ENCODE data around the gene MYD88.

The MYD88 gene

DNA sequence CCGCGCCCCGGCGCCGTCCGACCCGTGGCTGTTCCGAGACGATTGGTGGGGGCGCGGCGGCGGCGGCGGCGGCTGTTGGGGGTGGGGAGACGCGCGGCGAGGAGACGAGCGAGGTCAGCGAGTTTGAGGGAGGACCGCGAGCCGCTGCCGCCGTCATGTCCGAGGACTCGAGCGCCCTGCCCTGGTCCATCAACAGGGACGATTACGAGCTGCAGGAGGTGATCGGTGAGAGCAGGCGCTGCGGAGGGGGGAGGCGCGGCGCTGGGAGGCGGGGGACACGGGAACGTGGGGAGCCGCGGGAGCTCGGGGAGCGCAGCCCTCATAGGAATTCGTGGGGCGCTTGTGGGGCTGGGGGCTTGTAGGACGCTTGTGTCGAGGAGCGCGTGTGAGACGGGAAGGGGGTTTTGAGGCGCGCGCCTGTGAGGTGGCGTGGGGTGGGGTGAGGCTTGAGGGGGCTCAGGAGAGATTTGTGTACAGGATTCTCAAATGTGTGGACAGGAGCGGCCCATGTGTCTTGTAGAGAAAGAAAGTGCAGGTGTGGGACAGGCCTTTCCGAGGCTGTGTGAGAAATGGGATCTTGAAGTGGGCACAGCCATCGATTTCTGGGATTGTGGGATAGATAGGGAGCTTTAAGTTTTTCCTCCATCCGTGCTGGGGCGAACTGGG lies 27.4 kb downstream of the MYD88 start:
- DNase-seq (ENCODE audit: low read depth): no peak

DNA sequence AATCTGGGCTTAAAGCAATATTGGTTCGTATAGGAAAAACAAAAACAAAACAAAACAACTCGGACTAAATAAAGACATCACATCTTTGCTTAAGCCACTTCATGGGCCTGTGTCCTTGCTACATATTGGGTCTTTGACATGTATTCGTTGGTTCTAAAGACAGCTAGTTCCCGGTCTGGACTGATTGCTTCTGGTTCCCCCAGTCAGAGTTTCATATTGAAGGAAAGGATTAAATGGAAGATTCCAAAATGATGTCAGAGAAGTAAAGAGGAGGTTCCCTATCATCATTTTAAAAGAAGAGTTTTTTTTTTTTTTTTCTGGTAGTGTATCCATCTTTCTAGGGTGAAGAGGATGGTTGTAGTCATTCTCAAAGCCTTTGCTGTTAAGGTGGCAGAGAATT lies 29.1 kb downstream of the MYD88 start:
- DNase-seq (ENCODE audit: low read depth): no peak

DNA sequence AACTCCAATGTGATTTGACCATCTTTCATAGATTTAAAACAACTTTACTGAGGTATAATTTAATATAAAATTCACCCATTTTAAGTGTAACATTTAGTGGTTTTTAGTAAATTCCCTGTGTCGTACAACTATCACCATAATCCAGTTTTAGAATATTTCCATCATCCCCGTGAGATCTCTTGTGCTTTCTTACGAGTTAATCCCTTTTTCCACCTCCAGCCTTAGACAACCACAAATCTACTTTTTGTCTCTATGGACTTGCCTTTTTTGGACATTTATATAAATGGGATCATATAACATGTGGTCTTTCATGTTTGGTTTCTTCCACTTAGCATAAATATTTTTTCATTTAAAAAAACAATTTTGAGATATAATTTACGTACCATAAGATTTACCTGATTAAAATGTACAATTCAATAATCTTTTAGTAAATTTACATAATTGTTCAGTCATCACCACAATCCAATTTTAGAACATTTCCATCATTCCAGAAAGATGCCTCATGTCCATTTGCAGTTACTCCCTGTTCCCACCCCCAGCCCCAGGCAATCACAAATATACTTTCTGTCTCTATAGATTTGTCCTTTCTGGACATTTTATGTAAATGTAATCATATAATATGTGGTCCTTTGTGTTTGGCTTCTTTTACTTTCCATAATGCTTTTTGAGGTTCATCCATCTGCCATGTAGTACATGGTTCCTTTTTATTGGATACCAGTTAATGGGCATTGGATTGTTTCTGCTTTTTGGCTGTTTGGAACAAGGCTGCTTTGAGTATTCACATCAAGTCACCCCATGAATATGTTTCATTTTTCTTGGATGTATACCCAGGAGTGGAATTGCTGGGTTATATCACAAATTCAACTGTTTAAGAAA lies 29.9 kb downstream of the MYD88 start:
- DNase-seq (ENCODE audit: low read depth): peak; percentile 37

DNA sequence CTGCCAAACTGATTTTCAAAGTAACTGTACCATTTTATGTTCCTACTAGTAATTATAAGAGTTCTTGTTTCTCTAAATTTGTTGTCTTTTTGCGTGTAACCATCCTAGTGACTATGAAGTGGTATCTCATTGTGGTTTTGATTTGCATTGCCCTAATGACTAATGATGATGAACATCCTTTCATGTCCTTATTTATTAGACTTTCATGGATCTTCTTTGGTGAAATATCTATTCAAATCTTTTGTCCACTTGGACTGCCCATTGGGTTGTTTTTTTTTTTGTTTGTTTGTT lies 30.5 kb downstream of the MYD88 start:
- DNase-seq (ENCODE audit: low read depth): no peak

DNA sequence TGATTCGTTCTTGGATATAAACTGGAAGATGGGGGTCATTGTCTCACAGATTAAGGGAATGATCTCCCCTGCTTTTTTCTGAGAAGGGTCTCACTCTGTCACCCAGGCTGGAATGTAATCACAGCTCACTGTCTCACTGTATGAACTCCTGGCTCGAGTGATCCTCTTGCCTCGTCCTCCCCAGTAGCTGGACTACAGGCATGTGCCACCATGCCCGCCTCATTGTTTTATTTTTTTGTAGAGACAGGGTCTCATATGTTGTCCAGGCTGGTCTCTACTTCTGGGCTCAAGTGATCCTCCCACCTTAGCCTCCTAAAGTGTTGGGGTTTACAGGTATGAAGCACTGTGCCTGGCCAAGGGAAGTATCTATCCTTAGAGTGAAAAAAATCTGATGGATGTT lies 32.3 kb downstream of the MYD88 start:
- DNase-seq (ENCODE audit: low read depth): no peak

DNA sequence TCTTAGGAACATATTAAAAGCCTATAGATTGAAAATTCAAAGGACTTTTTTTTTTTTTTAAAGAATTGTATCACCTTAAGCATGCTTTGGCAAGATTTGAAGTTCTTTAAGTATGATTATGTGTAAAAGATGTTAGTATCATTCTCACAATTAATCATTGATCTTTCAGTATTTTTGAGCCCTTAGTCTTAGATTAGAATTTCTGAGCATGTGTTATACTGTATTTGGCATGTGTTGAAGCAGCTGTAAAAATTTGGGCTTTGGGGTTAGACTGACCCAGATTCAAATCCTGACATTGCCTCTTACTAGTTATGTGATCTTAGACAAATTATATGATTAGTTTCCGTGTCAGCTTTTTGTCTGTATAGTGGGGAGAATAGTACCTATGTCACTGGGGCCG lies 33.2 kb downstream of the MYD88 start:
- DNase-seq (ENCODE audit: low read depth): no peak

DNA sequence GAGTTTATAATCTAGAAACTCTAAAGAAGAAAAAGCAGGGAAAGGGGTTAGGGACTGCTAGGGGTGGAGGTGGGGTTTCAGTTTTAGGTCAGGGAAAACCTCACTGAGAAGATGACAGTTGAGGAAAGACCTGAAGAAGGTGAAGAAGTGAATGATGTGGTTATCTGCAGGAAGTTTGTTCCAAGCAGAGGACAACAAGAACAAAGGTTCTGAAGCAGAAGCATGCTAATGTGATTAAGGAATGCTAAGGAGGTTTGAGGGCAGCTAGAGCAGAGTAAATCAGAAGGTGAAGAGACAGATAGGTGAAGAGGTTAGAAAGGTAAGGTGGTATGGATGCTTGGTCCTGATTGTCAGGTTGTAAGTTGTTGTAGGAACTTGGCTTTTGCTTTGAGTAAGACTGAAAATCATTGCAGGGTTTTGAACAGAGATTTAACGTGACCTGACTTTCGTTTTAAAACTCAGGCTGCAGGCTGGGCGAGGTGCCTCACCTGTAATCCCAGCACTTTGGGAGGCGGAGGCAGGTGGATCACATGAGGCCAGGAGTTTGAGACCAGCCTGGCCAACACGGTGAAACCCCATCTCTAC lies 35.5 kb downstream of the MYD88 start:
- DNase-seq (ENCODE audit: low read depth): no peak

DNA sequence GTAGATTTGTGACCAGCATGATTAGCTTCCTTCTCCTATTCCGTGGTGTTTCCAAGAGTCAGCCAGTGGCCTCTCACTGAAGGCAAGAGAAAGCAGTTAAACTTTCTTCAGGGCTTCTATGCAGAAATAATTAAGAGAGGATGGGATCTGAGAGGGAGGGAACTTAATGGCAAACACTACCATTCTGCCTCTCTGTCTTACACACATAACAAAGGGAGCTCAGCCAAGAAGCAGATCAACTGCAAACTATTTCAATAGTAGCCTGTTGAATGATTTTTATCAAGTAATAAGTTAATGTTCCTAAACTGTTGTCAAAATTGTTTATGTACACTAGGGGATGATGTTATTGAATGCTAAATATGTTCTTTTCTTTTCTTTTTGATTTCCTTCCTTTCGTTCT lies 38.7 kb downstream of the MYD88 start:
- no peak for DNase-seq (ENCODE audit: low read depth)

DNA sequence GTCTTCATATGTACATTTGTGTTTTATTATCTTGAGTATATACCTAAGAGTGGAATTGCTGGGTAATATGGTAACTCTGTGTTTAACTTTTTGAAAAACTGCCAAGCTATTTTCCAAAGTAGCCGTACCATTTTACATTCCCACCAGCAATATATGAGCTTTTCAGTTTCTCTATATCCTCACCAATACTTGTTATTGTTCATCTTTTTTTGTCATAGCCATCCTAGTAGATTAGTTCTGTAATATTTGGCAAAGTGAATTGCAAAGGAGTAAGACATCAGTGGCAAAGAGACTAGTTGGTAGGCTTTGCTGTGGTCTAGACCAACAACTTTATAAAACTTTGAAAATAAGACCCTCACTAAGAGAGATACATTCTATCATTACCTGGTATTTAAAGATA lies 48.3 kb downstream of the MYD88 start:
- DNase-seq (ENCODE audit: low read depth): no peak

DNA sequence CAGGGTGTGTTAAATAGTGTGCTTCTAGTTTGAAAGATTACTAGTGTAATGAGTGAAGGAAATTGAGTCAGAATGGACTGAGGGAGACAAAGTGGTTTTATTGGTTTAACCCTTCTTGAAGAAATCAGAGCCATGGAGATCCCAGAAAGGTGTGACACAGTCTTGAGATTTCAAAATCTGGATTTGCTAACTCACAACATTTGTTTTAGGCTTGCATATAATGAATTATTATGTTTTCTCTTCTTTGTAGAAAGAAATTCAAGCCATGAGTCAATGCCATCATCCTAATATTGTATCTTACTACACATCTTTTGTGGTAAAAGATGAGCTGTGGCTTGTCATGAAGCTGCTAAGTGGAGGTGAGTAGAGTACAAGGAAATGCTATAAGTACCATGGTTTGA lies 52.0 kb downstream of the MYD88 start:
- no peak for DNase-seq (ENCODE audit: low read depth)

Data from fibroblast of the conjunctiva (primary cell).